Heart left ventricle (tissue), 16 donors: ENCODE results near the gene ACRV1. TPM values are rescaled to one million over a fixed set of nuclear protein-coding genes. Genes with fewer than 3 reads are reported as not detected.

Source experiments
- ATAC-seq, 4 donors: fragments of 200-7000 bp; cut with Tn5 transposase; one replicate each; pipeline ENCODE4 v1.9.1; 2020 to 2022; ENCODE audit warnings: moderate library complexity in 4 of 4, mild to moderate bottlenecking in 3 of 4, moderate number of reproducible peaks in 1 of 4
- DNase-seq, 5 donors: peaks; one replicate each; pipeline ENCODE4 v3.0.0-alpha.2; 2020
- H3K27ac ChIP-seq, 12 donors: fragments of 200-600 bp; sonication (generic) in 4 of 12; one replicate each; pipeline versions ENCODE4 v1.5.0 to v1.8.0; 2016 to 2022; ENCODE audit warnings: mild to moderate bottlenecking in 2 of 12
- H3K27me3 ChIP-seq, 9 donors: fragments of 200-600 bp; sonication (generic) in 2 of 9; one replicate each; pipeline versions ENCODE4 v1.5.1 to v1.8.0; 2016 to 2022; ENCODE audit warnings: mild to moderate bottlenecking in 3 of 9
- H3K36me3 ChIP-seq, 9 donors: fragments of 200-600 bp; sonication (generic) in 2 of 9; one replicate each; pipeline versions ENCODE4 v1.5.0 to v1.8.0; 2018 to 2022; ENCODE audit warnings: mild to moderate bottlenecking in 2 of 9
- H3K4me1 ChIP-seq, 12 donors: fragments of 200-600 bp; sonication (generic) in 4 of 12; one replicate each; pipeline versions ENCODE4 v1.5.0 to v1.8.0; 2016 to 2022; ENCODE audit warnings: mild to moderate bottlenecking in 3 of 12
- H3K4me3 ChIP-seq, 12 donors: fragments of 200-600 bp; sonication (generic) in 4 of 12; one replicate each; pipeline versions ENCODE4 v1.5.0 to v1.8.0; 2017 to 2022; ENCODE audit warnings: mild to moderate bottlenecking in 9 of 12, moderate library complexity in 4 of 12
- H3K9me3 ChIP-seq, 12 donors: fragments of 200-600 bp; sonication (generic) in 4 of 12; one replicate each; pipeline versions ENCODE4 v1.5.0 to v1.8.0; 2016 to 2022; ENCODE audit warnings: mild to moderate bottlenecking in 1 of 12
- CTCF ChIP-seq, 12 donors: fragments of 200-600 bp; sonication (generic) in 4 of 12; IDR thresholded peaks; one replicate each; pipeline versions ENCODE4 v1.5.0 to v1.8.0; 2018 to 2022; ENCODE audit warnings: antibody characterized with exemption in 12 of 12, mild to moderate bottlenecking in 5 of 12
- POLR2A ChIP-seq, 2 donors: fragments of 450-650 bp; IDR thresholded peaks; one replicate each; pipeline ENCODE4 v1.6.1; 2017; ENCODE audit warnings: antibody characterized with exemption in 2 of 2, mild to moderate bottlenecking in 2 of 2, moderate library complexity in 2 of 2
- WGBS, 4 donors: extraction: QIAGEN DNeasy Blood & Tissue Kit in 2 of 4; methylation state at CpG; one replicate each; pipeline versions ENCODE4 v1.1.5 to v1.1.7; 2013 to 2018; 5-methylcytosine and 5-hydroxymethylcytosine counted together
- intact Hi-C, 10 donors: fragments of 100-400 bp; cut with DNase I; formaldehyde crosslinking; loops; one replicate each; pipeline versions ENCODE4 v1.11.1 to v1.14.2; 2022
- polyA plus RNA-seq, 2 donors: library from polyadenylated mRNA; stranded (reverse); fragments of 200-250 nt; gene quantifications; one replicate each; pipeline ENCODE4 v1.2.3, GENCODE V29; 2013
- total RNA-seq, 9 donors: library from RNA; depleted of rRNA in 2 of 9; stranded (reverse); fragments of >200 nt in 2 of 9; fragmentation: NEBNext Ultra II Directional in 3 of 9; extraction: Animal tissue kit (Norgen Biotek cat#: 25700) in 3 of 9; gene quantifications; one replicate each; pipeline versions ENCODE4 v1.1.0 to v1.2.4, GENCODE V29; 2016 to 2023
- donor health status: ischemic (EF 13 %, LVEDD 7.1; RV severe dilation, severe dysfunction).
- donor health status: healthy with polysubstance abuse.
- donor health status: DM: no; HTN: yes; CAD: no.
- donor health status: DM: no; HTN: no; CAD: no.
- donor health status: ischemic (EF 25% LVEDD 6.9; RV normal size, moderate dysfunction).
- donor health status: ischemic (EF 25% LVEDD 5.7; RV mildly dilated, moderate dysfunction).
- donor health status: healthy.
- donor health status: DM: yes; HTN: yes; CAD: no.
- donor health status: ischemic (EF 35%, LVEDD 5.7; RV mildly dilated, moderate dysfunction).
- donor health status: nonischemic (EF 11% LVEDD 7.7; RV severe dilation, severe dysfunction).
- donor health status: DM: yes; HTN: yes; CAD: no.
- donor health status: PGD.
- donor health status: ischemic (EF 29% LVEDD 5.4; RV normal size, mild dysfunction).
- donor health status: nonischemic (EF 23%, LVEDD 6.1; RV moderate dilation, normal function).

The ACRV1 gene
- total and polyA plus RNA-seq, 11 donors = not detected

GRCh38 chr11:125690006-125690405 is 9.4 kb upstream of the ACRV1 start:
- no peaks in the 10 kb centered on the region for H3K4me1 ChIP-seq
- H3K9me3 ChIP-seq = no peaks in the 10 kb centered on the region
- TF ChIP-seq CTCF (IDR thresholded peaks at IDR 0.05) = no peak
- no peak for TF ChIP-seq POLR2A (IDR thresholded peaks at IDR 0.05)
- WGBS, 4 donors = 89 to 94% (median 92%) methylated on average over 2 of the region's 2 CpGs
- no peak overlapping the region for H3K27ac ChIP-seq
- H3K27me3 ChIP-seq = peaks cover 0 to 8% (median 0%) of the 10 kb centered on the region in 9 donors
- ATAC-seq (no peak), DNase-seq (no peak)
- H3K4me3 ChIP-seq = no peak overlapping the region
- H3K36me3 ChIP-seq = no peaks in the 10 kb centered on the region
- intact Hi-C loops = no loop called here

- intact Hi-C loops = no loop called here
- Histone ChIP-seq H3K4me3 (no peak overlapping the region), H3K36me3 (no peaks in the 10 kb centered on the region), H3K9me3 (no peaks in the 10 kb centered on the region), H3K27ac (no peak overlapping the region), H3K4me1 (no peaks in the 10 kb centered on the region), H3K27me3 (peaks cover 0 to 8% (median 0%) of the 10 kb centered on the region in 9 donors)
- DNase-seq (no peak), ATAC-seq (no peak)
- no peak for TF ChIP-seq POLR2A (IDR thresholded peaks at IDR 0.05)
- TF ChIP-seq CTCF (IDR thresholded peaks at IDR 0.05) = no peak
- 76 to 86% (median 82%) methylated on average over 6 of the region's 6 CpGs for WGBS, 4 donors
These were observed 8.7 kb upstream of the ACRV1 start for GRCh38 chr11:125689274-125689859.

DNA sequence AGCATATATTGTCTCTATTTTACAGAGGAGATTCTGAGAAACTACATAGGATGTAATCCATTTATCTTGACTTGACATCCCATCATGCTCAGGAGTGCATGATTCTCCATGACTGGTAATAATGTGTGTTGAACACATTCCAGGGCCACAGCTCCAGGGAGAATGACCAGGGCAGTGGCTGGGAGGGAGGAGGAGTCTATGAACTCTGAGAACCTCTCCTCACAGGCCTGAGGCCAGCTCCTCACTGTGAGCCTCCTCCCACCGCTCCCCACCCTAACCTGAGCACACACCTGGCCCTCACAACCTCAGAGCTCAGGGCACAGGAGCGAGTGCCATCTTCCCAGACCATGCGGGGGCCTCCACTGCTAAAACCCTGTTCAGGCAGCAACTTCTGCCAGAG is 8.0 kb upstream of the ACRV1 start:
- TF ChIP-seq POLR2A (IDR thresholded peaks at IDR 0.05) (no peak), CTCF (IDR thresholded peaks at IDR 0.05) (no peak)
- Histone ChIP-seq H3K27me3 (peaks cover 0 to 3% (median 0%) of the 10 kb centered on the region in 9 donors), H3K4me3 (no peak overlapping the region), H3K4me1 (no peaks in the 10 kb centered on the region), H3K27ac (no peak overlapping the region), H3K36me3 (no peaks in the 10 kb centered on the region), H3K9me3 (no peaks in the 10 kb centered on the region)
- intact Hi-C loops = no loop called here
- no peak for DNase-seq
- WGBS, 4 donors = 94 to 98% (median 96%) methylated on average over 3 of the region's 3 CpGs
- no peak for ATAC-seq

GRCh38 chr11:125688066-125688465 is 7.4 kb upstream of the ACRV1 start:
- H3K27ac ChIP-seq = no peak overlapping the region
- no peaks in the 10 kb centered on the region for H3K4me1 ChIP-seq
- H3K36me3 ChIP-seq = no peaks in the 10 kb centered on the region
- no peak for TF ChIP-seq POLR2A (IDR thresholded peaks at IDR 0.05)
- no peak for TF ChIP-seq CTCF (IDR thresholded peaks at IDR 0.05)
- ATAC-seq (no peak), DNase-seq (no peak)
- no peaks in the 10 kb centered on the region for H3K27me3 ChIP-seq
- intact Hi-C loops = no loop called here
- H3K9me3 ChIP-seq = no peaks in the 10 kb centered on the region
- no peak overlapping the region for H3K4me3 ChIP-seq
- 90 to 92% (median 92%) methylated on average over 10 to 11 of the region's 11 CpGs for WGBS, 4 donors
